Retina (tissue), 1 donor: Measurements from ENCODE around the gene MYO1E.
"Not testable (repeated sequence)": the region's sequence is repeated elsewhere in the genome, so short reads cannot be mapped to it uniquely, and the experiment has no call there.

Experiments
- DNase-seq: peaks from one replicate; pipeline ENCODE4 v3.0.0-alpha.2; 2016

MYO1E gene

DNA sequence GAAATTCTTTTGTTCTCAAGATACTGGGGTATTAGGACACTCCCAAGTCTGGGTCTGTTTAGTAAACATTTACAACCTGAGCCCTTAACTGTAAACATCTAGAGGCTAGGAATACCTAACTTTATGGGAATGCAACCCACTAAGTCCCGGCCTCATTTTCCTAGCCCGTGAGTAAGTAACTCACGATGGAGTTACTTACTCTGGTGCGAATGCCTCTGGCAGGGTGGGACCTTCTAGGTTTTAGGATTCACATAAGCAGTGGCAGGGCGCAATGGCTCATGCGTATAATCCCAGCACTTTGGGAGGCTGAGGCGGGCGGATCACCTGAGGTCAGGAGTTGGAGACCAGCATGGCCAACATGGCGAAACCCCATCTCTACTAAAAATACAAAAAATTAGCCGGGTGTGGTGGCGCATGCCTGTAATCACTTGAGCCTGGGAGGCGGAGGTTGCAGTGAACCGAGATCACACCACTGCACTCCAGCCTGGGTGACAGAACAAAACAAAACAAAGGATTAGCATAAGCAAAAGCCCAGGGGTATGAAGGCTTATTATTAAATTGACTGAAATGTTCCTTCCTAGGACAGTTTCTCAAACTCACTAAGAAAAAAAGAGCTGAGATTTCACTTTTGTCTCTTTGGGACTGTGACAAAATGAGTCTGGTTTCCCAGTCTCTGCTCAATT lies 14.7 kb upstream of the MYO1E start:
- DNase-seq, result not testable (repeated sequence)

DNA sequence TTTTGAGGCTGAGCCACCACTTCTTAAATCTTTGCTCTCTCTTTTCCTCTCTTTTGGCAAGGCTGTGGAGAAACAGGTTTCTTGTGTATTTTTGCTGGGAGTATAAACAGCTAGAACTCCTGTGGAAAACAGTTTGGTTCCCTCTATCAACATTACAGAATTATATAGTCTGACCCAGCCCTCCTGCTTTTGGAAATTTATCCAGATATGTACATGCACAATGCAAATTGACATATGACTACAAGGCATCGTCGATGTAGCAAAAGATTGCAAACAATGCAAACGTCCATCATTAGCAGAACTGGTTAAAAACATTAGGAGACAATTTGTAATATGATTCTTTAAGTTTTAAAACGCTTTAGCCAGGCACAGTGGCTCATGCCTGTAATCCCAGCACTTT lies 12.5 kb upstream of the MYO1E start:
- DNase-seq, result no peak

DNA sequence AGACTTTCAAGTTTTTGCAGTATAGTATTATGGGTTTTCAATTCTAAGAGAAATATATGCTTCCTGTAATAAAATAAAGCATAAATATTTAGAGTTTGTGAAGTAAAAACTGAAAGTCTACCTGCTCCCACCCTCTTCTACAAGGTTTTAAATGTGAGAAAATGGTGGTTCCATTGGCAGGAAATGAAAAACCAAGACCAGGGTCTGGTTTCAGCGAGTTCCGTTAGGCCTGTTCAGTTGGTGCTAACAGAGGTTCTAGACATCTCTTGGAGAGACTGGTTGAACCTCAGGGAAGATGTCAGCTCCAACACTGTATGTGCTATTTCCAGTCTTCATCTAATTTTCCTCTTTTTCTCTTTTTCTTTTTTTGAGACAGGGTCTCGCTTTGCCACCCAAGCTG lies 11.8 kb upstream of the MYO1E start:
- no peak for DNase-seq

DNA sequence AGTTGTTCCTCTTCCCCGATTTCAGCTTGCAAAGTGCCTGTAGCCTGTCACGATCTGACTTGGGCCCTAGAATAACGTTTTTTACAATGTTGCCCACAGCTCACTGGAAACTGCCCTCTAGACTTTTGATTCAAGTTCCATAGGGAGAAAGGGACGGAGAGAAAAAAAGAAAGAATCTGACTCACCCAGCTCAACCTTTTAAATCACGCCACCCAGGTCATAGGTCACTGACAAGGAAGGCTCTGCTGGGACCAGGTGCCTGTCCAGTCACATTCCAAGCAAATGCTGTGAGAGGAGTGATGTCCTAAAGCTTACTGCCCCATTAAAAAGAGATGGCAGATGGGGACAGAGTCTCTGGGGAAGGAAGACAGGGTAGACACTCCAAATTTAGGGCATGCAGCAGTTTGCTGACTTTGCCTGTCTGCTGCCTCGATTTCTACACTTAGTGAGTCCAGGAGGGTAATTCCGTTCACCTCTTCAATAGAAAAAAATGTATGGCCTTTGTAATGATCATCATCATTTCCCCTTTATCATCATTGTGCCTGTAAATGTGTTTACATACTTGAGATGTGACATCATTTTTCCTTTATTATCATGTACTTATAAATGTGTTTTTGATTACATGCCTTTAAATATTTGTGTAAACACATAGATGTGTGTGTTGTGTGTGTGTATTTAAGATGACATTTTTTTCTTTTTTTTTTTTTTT lies 8.4 kb upstream of the MYO1E start:
- no peak for DNase-seq

DNA sequence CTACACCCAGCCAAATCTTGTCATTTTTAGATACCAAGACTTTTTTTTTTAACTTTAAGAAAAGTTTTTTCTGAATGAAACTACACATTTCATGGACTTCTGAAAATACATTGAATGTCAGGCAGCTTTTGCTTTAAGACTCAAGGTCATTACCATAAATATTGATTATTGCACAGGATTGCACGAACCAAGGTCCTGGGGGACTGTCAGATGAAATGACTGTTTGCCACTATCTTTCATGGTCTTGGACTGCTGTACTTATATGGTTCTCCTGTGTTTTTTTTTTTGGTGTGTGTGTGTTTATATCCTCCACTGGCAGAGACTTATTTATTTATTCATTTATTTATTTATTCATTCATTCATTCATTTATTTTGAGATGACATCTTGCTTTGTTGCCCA lies 6.9 kb upstream of the MYO1E start:
- DNase-seq, result no peak

DNA sequence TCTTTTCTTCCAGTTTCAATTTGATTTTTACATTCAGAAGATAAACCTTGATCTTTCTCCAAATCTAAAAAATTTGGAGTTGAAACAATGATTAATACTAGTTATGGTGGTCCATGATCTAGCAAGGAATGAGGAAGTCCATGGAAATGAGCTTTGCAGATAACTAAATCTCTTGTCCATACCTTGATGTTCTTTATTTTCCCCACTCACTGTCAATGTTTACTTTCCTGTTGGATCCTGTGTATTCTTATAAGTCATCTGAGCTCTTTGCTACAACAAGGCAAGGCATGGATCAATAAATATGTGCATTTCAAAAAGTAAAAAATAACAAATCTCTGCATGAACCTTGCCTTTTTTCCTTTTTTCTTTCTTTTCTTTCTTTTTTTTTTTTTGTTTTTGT lies 6.2 kb upstream of the MYO1E start:
- no peak for DNase-seq

DNA sequence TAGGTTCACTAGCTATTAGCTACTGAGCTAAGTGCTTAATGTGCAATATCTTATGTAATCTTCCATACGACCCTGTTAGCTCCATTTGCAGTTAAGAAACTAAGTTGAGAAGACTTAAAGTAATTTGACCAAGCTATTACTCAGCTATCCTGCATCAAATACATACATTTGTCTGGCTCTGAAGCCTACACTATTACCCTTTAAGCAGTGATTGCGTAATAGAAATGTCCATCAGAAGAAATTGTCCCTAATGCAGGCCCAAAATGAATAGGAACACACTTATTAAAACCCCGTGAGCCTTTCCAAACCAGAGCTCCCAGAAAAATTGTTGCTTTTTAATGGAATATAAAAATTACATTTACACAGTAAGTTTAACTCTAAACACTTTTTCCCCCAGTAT lies 5.3 kb upstream of the MYO1E start:
- DNase-seq, result no peak

DNA sequence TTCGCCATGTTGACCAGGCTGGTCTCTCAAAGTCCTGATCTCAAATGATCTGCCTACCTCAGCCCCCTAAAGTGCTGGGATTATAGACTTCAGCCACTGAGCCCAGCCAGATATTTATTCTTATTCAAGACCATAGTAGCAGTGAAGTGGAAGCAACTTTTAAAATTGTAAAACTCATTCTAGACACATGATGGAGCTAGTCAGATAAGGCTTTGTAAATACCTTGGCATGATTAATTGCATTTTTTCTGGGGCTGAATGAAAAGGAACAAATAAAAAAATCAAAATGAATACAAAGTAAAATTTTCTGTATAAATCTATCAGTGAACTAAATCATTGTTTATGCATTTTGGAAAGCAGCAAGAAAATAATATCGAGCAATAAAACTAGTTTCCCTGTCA lies 4.1 kb upstream of the MYO1E start:
- no peak for DNase-seq

DNA sequence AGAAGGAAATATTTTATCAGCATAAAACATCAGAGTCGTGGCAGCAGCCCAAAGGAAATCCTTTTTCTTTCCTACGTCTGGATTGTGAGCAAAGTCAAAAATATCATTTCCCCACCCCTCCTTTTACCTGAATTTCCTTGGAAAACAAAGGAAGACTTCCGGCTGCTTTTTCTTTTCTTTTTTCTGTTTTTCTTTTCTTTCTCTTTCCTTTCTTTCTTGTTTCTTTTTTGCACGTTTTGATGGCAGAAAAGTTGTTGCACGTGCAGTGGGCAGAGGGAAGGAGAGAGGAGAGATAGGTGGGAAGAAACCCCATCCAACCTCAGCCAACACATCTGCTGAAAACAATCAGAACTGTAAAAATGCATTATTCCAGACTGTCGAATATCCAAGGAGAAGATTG lies 544 bp upstream of the MYO1E start:
- no peak for DNase-seq

DNA sequence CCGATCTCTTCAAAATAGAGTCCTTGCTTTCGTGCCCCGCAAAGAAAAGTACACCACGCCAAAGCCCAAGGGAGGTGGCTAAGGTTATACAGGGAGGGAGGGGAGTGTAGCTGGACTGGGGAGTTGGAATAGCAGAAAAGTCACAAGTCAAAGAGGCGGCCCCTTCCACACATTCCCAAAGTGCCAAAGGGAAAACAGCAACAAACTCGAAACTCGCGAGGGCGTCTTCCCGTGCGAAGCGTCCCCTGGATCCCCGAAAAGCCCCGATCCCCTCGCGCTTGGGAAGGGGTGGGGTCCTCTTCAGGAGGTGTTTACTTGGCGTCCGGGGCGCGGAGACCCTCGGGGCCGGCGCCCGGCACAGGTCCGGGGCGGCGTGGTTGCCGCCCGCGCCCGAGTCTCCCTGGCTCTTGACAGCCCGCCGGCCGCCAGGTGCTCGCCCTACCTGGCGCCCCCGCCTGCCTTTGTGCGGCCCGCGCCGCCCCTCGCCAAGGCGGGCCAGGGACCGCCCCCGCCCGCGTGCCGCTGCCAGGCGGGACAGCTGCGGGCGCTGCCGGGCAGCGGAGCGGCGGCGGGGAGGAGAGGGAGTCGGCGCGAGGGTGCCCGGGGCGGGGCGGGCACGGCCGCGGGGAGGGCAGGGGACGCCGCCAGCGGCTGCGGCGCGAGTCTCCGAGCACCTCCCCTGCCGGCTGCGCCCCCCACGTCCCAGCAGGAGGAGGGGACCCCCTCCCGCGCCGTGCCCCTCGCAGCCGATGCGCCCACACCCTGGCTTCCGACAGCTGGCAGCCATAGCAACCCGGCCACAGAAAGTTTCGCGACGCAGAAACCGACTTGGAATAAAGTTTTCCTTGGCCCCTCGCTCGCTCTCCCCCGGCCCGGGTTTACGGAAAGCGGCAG lies 966 bp downstream of the MYO1E start:
- DNase-seq, result peak; percentile 23

DNA sequence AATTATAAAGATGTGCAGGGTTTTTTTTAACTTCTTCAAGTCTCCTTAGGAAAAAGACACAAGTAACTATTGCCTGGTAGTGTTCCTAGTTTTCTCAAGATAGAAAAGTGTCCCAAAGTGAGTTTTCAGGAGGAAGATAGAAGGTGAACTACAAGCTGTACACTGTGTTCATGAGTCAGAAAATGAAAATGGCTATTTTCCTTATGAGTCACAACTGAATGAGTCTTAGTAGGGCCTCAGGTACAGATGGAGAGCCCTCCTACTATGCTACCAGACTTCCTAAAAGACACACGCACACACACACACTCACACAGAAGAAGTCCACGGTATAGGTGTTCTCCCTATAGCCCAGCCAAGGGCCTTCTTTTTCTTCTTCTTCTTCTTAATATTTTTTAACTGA lies 3.1 kb downstream of the MYO1E start:
- DNase-seq, result no peak

DNA sequence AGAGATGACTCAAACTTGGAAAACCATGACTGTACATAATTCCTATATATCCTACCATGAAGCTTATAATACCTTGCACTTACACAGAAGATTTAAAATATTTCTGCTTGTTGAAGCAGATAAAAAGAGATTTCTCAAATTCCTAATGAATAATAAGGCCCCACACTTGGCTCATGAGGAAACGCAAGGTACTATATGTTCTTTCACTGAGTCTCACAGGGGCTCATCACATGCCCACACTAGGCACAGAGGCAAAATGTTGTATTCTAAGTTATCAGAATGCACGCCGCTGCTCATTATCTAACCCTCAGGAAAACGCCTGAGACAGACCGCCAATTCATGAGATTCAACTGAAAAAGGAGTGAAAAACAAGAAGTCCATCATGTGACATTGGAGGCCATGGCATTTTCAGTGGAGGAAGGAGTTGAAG lies 5.6 kb downstream of the MYO1E start:
- DNase-seq, result no peak

DNA sequence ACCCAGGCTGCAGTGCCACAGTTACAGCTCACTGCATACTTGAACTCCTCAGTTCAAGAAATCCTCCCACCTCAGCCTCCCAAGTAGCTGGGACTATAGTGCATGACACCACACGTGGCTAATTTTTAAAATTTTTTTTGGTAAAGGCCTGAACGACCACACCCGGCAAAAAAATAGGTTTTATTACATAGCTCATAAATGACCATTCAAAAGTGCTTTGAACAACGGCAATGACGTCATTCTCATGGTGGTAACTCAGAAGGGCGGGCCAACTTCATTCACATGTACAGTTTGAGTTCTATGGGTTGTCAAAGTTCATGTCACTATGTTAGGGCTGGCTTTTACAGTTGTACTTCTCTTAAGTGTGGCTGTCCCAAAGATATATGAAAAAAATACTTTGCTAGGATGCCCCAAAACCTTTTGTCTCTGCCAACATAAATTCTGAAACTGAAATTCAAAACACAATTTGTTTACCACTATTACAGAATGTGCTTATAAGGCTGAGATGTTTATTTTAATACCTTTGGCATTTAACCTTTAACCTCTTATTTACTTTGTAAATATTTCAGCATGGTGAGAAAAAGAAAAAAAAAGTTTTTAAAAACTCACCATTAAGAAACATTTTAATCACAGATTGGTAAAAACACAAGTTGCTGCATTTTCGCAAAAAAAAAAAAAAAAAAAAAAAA lies 6.2 kb downstream of the MYO1E start:
- DNase-seq, result no peak

DNA sequence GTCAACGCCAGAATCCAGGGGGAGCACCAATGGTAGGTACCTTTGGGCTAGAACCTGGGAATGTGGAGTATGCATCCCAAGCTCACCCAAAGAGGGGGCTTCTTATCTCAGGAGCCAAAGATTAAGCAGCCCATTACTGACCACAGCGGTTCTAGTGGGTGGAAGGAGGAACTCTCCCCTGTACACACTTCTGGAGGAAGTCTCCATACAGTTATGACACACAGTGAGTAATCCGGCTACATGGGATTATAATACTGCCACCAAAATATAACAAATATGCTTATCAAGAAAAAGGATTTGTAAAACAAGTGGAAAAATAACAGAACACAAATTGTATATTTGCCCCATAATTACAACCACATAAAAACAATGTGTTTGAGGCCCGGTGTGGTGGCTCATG lies 8.4 kb downstream of the MYO1E start:
- no peak for DNase-seq

DNA sequence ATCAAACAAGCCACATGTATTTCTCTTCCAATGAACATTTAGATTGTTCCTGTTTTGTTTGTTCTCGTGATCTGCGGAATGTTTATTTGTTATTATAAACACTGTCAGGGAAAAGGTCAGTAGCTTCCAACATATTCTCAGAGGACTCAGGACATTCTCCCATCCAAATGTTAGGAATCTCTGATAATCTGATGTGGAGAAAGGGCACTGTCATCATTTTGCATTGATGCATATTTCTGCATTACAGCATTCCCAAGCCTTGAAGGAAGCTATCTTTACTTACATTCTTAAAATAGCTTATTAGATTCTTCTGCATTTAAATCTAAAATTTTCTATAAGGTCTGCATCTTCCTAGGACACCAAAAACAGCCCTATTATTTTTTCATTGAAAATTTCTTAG lies 10.3 kb downstream of the MYO1E start:
- no peak for DNase-seq

DNA sequence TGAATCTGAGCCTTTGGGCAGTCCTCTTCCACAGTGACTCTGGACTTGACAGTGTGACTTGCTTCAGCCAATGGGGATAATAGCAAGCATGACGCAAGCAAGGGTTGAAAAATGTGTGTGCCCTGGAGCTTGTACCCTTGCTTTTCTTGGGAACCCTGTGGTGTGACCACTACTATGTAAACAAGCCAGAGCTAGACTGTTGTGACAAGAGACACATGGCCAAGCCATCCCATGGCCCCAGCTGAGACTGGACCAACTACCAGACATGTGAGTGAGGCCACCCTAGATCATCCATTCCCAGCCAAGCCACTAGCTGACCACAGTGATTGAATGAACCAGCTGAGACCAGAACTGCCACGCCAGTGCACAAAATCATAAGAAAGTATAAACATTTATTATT lies 11.8 kb downstream of the MYO1E start:
- no peak for DNase-seq

DNA sequence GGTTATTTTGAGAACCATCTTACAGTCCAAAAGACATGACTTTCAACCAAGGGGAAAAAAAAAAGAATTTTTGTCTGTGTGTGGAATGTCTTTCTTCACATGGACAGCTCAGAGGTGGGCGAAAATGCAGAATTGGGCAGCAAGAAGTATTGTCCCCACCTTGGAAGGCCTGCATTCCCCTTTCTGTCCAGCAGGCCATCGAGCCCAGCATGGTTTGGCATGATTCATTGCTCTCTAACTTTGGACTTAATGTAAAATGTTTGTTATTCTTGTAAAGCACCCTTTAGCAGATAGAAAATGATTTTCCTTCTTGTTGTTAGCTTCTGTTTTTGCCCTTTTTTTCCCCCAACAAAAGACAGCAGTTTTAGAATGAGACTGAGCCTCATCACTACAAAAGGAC lies 12.4 kb downstream of the MYO1E start:
- DNase-seq, result no peak

DNA sequence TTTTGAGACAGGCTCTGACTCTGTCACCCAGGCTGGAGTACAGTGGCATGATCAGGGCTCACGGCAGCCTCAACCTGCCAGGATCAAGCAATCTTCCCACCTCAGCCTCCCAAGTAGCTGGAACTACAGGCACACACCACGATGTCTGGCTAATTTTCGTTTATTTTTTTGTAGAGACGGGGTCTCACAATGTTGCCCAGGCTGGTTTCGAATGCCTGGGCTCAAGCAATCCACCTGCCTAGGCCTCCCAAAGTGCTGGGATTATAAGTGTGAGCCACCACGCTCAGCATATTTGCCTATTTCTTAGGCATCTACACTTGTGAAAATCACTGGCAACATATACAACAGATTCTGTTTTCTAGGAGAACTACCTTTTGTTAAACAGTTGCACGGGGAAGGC lies 16.9 kb downstream of the MYO1E start:
- DNase-seq, result no peak

DNA sequence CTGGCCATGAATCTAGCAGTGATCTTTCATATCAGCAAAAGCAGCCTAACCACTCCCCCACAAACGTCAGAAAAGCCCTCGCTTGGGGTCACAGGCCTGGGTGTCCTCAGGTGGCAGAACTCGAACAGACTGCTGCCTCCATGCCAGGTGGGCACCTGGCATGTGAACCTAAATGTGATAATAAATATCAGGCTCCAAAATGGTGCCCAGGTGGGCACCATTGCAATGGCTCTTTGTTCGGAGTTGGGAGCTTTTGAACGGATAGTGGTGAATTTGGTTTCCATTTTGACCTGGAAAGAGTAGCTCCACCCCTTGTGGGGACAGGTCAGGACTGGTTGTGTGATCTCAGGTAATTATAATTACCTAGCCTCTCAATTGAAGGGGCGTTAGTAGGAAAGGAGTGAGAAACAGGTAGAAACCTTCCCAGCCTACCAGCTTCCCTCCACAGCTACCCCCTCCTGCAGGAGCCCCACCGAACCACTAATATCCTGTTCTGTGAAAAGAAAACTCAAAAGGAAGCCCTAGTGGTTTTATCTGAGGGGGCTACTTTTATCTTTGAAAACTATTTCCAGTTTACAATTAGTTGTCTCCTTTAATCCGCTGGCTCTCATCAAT lies 18.1 kb downstream of the MYO1E start:
- DNase-seq, result no peak

DNA sequence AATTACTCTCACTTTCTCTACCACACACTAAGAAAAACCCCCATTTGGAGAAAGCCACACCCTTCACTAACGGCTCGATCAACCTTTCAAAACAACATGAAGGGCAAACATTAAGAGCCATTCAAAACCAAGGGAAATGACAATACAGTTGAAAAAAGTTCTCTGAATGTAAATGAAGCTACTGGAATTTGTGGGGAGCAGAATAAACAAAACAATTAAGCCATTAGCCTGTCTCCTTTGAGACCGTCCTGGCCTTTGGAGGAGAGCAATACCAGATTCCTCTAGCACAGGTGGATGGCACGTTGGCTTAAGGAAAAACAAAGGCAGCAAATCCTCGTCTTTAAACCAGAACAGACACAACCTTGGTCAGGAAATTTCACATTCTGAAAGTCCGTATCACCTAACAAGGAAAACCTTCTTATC lies 18.7 kb downstream of the MYO1E start:
- no peak for DNase-seq

DNA sequence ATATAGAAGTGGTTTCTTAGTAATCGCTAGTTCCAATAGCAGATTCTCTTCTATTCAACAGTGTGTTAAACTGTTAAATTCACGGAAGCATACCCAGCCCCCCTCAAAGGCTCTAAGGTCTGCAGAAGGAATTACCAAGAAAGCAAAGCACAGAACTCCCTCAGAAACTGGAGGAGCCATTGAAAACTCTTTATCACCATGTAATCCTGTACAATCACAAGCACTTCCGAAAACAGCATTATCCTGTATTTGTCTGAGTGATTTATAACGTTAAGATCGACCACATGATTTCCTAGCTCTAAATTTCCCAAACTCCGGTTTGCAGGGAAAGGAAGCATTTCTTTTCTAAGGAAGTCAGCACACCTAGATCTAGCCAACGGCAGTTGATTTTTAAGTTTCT lies 20.0 kb downstream of the MYO1E start:
- DNase-seq, result no peak

DNA sequence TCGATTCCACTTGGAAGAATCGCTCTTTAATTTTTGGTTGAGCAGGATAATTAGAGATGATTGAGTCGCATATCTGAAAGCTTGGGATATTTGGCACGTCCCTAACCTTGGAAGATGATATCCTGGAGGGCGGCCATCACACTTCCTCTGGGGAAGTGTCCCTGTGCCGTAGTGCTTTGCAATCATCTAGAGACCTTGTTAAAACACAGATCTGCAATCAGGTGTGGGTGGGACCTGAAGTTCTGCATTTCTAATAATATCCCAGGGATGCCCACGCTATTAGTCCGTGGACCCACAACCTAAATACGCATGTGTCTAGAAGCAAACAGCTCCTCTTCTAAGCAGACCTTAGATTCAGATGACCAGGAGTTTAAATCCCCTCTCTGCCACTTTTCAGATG lies 20.5 kb downstream of the MYO1E start:
- DNase-seq, result no peak

DNA sequence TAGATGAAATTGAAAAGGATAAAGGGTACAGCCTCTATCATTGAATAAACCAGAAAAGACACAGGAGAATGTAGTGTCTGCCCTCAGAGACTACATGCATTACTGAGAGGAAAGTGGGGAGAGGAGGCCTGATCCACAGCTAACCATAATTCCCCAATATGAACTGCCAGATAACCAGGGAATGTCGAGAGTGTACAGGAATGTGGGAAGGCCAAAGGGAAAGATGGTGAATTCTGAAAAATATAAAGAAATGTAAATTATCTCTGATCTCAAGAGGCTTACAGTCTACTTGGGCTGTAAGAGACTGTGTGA lies 22.3 kb downstream of the MYO1E start:
- DNase-seq, result no peak
